Measurements from ENCODE around the gene OSBPL10. TPM values are rescaled to one million over a fixed set of nuclear protein-coding genes. Genes with fewer than 3 reads are reported as not detected.

OSBPL10 gene
- total RNA-seq, 1 experiment from 2014 or later = 172 TPM

DNA sequence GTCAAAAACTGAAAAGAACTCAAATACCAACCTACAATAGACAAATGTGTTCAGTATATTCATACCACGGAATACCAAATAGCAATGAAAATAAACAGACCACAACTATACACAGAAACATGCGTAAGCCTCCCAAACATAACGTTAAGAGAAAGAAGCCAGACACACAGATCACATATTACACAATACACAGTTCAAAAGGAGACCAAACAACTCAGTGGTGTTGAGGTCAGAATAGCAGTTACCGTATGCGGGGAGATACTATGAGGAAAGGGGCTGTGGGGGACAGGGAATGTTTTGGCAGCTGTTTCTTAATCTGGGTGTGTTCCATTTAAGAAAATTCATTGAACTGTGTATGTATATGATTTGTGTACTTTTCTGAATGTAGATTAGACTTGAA, 6.6 kb downstream of the OSBPL10 start:
- Mint-ChIP-seq H3K27me3 (ENCODE audit: insufficient read depth, unreplicated experiment) (no peaks in the 10 kb centered on the region), H3K36me3 (ENCODE audit: insufficient read depth, unreplicated experiment) (peaks cover 27% of the 10 kb centered on the region), H3K27ac (ENCODE audit: low read depth, unreplicated experiment) (peak overlapping the region; percentile 76), H3K4me1 (ENCODE audit: insufficient read depth, unreplicated experiment) (peaks cover 56% of the 10 kb centered on the region), H3K4me3 (ENCODE audit: unreplicated experiment) (no peak overlapping the region), H3K9me3 (ENCODE audit: unreplicated experiment) (no peaks in the 10 kb centered on the region)
- no peak for TF ChIP-seq CTCF (IDR thresholded peaks at IDR 0.05; ENCODE audit: unreplicated experiment)
- POLR2A ChIA-PET = interaction anchor here (0.8 kb wide), 1 partner anchor 734 kb away, joined by 3 read pairs; no protein-coding TSS in a partner anchor
- intact Hi-C loops (cut with micrococcal nuclease) = no loop called here
- no TSS peak for BruUV-seq (replicated peaks)
- CTCF ChIA-PET = no interaction called here
- DNase-seq (ENCODE audit: unreplicated experiment) = no peak

DNA sequence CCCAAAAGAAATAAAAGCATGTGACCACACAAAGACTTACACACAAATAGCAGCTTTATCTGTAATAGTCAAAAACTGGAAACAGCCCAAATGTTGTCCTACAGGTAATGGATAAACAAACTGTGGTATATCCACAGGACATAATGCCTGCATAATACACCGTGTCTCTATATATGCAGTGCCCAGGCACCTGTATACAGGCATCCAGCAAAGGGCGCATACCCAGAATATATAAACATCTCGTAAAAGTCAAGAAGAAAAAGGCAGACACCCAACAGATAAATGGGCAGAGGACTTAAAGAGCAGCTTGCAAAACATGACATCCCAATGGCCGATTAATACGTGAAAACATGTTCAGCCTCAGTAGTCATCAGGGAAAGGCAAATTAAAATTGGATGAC, 7.2 kb downstream of the OSBPL10 start:
- Mint-ChIP-seq H3K4me3 (ENCODE audit: unreplicated experiment) (no peak overlapping the region), H3K9me3 (ENCODE audit: unreplicated experiment) (no peaks in the 10 kb centered on the region), H3K36me3 (ENCODE audit: insufficient read depth, unreplicated experiment) (peaks cover 27% of the 10 kb centered on the region), H3K27ac (ENCODE audit: low read depth, unreplicated experiment) (peak overlapping the region; percentile 17), H3K4me1 (ENCODE audit: insufficient read depth, unreplicated experiment) (peaks cover 57% of the 10 kb centered on the region), H3K27me3 (ENCODE audit: insufficient read depth, unreplicated experiment) (no peaks in the 10 kb centered on the region)
- DNase-seq (ENCODE audit: unreplicated experiment) = no peak
- intact Hi-C loops (cut with micrococcal nuclease) = no loop called here
- BruUV-seq (replicated peaks) = no TSS peak
- ChIA-PET POLR2A (interaction anchor here (0.6 to 0.9 kb wide), 3 partner anchors 83 to 734 kb away, joined by 3 read pairs; no protein-coding TSS in a partner anchor), CTCF (interaction anchor here (0.5 kb wide), 1 partner anchor 45 kb away, joined by 3 read pairs; no protein-coding TSS in a partner anchor)
- no peak for TF ChIP-seq CTCF (IDR thresholded peaks at IDR 0.05; ENCODE audit: unreplicated experiment)

GRCh38 chr3:31973081-31973480, 8.0 kb downstream of the OSBPL10 start:
- Mint-ChIP-seq H3K27me3 (ENCODE audit: insufficient read depth, unreplicated experiment) (no peaks in the 10 kb centered on the region), H3K36me3 (ENCODE audit: insufficient read depth, unreplicated experiment) (peaks cover 27% of the 10 kb centered on the region), H3K4me1 (ENCODE audit: insufficient read depth, unreplicated experiment) (peaks cover 57% of the 10 kb centered on the region), H3K27ac (ENCODE audit: low read depth, unreplicated experiment) (peak overlapping the region; percentile 17), H3K4me3 (ENCODE audit: unreplicated experiment) (no peak overlapping the region), H3K9me3 (ENCODE audit: unreplicated experiment) (no peaks in the 10 kb centered on the region)
- ChIA-PET POLR2A (interaction anchor here (0.9 kb wide), 1 partner anchor 82 kb away, joined by 3 read pairs; no protein-coding TSS in a partner anchor), CTCF (no interaction called here)
- TF ChIP-seq CTCF (IDR thresholded peaks at IDR 0.05; ENCODE audit: unreplicated experiment) = no peak
- no TSS peak for BruUV-seq (replicated peaks)
- DNase-seq (ENCODE audit: unreplicated experiment) = no peak
- intact Hi-C loops (cut with micrococcal nuclease) = no loop called here

- peaks cover 14% of the 10 kb centered on the region for H3K36me3 Mint-ChIP-seq (ENCODE audit: insufficient read depth, unreplicated experiment)
- peaks cover 52% of the 10 kb centered on the region for H3K4me1 Mint-ChIP-seq (ENCODE audit: insufficient read depth, unreplicated experiment)
- BruUV-seq (replicated peaks) = no TSS peak
- intact Hi-C loops (cut with micrococcal nuclease) = no loop called here
- DNase-seq (ENCODE audit: unreplicated experiment) = no peak
- H3K4me3 Mint-ChIP-seq (ENCODE audit: unreplicated experiment) = no peak overlapping the region
- H3K27me3 Mint-ChIP-seq (ENCODE audit: insufficient read depth, unreplicated experiment) = no peaks in the 10 kb centered on the region
- H3K9me3 Mint-ChIP-seq (ENCODE audit: unreplicated experiment) = no peaks in the 10 kb centered on the region
- CTCF ChIA-PET = interaction anchor here (0.6 to 0.9 kb wide), 2 partner anchors 16 to 80 kb away, joined by 3 to 5 read pairs; no protein-coding TSS in a partner anchor
- H3K27ac Mint-ChIP-seq (ENCODE audit: low read depth, unreplicated experiment) = peak overlapping the region; percentile 31
- no peak for TF ChIP-seq CTCF (IDR thresholded peaks at IDR 0.05; ENCODE audit: unreplicated experiment)
- POLR2A ChIA-PET = interaction anchor here (0.6 to 6.5 kb wide), 5 partner anchors 7 to 1213 kb away, joined by 3 to 52 read pairs (median 3); no protein-coding TSS in a partner anchor
Measured at GRCh38 chr3:31971607-31972006, 9.5 kb downstream of the OSBPL10 start.

Measured in MCF 10A (cell line).